Osteocyte (in vitro differentiated cells): ENCODE measurements around the gene SLC7A1. TPM values are rescaled to one million over a fixed set of nuclear protein-coding genes. Genes with fewer than 3 reads are reported as not detected.

Experiments used
- DNase-seq: peaks from one replicate; pipeline ENCODE4 v3.0.0; 2021; ENCODE audit warnings: mixed read lengths; ENCODE audit not compliant: unreplicated experiment; ENCODE audit errors: extremely low spot score
- H3K27ac Mint-ChIP-seq: one replicate; pipeline ENCODE4 v1.8.0; 2021; ENCODE audit warnings: mild to moderate bottlenecking, mixed read lengths; ENCODE audit not compliant: unreplicated experiment
- H3K27me3 Mint-ChIP-seq: one replicate; pipeline ENCODE4 v1.8.0; 2021; ENCODE audit warnings: mixed read lengths; ENCODE audit not compliant: unreplicated experiment
- H3K36me3 Mint-ChIP-seq: one replicate; pipeline ENCODE4 v1.8.0; 2021; ENCODE audit warnings: mixed read lengths; ENCODE audit not compliant: unreplicated experiment
- H3K4me1 Mint-ChIP-seq: one replicate; pipeline ENCODE4 v1.8.0; 2021; ENCODE audit warnings: mixed read lengths; ENCODE audit not compliant: unreplicated experiment
- H3K4me3 Mint-ChIP-seq: one replicate; pipeline ENCODE4 v1.8.0; 2021; ENCODE audit warnings: mild to moderate bottlenecking, moderate library complexity, mixed read lengths; ENCODE audit not compliant: unreplicated experiment
- H3K9me3 Mint-ChIP-seq: one replicate; pipeline ENCODE4 v1.8.0; 2021; ENCODE audit warnings: mixed read lengths; ENCODE audit not compliant: unreplicated experiment
- total RNA-seq: library from RNA; stranded (reverse); gene quantifications from 2 replicates; pipeline ENCODE4 v1.2.1, GENCODE V29; 2021
- TF ChIP-seq, protein P1 (sequence below): fragments of 200-600 bp; sonication (generic); IDR thresholded peaks from 2 replicates; pipeline ENCODE4 v1.5.0; 2021; ENCODE audit warnings: antibody characterized with exemption, mild to moderate bottlenecking, moderate library complexity

SLC7A1 gene
- total RNA-seq, 1 donor from 2014 or later: 84.0 TPM

GRCh38 chr13:29484796-29485195 lies 110.7 kb downstream of the SLC7A1 start:
- H3K36me3 Mint-ChIP-seq: no peaks in the 10 kb centered on the region
- no peak overlapping the region for H3K4me3 Mint-ChIP-seq
- H3K27me3 Mint-ChIP-seq: peaks cover 35% of the 10 kb centered on the region
- no peak overlapping the region for H3K27ac Mint-ChIP-seq
- TF ChIP-seq, protein P1, sequence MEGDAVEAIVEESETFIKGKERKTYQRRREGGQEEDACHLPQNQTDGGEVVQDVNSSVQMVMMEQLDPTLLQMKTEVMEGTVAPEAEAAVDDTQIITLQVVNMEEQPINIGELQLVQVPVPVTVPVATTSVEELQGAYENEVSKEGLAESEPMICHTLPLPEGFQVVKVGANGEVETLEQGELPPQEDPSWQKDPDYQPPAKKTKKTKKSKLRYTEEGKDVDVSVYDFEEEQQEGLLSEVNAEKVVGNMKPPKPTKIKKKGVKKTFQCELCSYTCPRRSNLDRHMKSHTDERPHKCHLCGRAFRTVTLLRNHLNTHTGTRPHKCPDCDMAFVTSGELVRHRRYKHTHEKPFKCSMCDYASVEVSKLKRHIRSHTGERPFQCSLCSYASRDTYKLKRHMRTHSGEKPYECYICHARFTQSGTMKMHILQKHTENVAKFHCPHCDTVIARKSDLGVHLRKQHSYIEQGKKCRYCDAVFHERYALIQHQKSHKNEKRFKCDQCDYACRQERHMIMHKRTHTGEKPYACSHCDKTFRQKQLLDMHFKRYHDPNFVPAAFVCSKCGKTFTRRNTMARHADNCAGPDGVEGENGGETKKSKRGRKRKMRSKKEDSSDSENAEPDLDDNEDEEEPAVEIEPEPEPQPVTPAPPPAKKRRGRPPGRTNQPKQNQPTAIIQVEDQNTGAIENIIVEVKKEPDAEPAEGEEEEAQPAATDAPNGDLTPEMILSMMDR: no peak
- H3K4me1 Mint-ChIP-seq: peaks cover 12% of the 10 kb centered on the region
- no peaks in the 10 kb centered on the region for H3K9me3 Mint-ChIP-seq
- no peak for DNase-seq

DNA sequence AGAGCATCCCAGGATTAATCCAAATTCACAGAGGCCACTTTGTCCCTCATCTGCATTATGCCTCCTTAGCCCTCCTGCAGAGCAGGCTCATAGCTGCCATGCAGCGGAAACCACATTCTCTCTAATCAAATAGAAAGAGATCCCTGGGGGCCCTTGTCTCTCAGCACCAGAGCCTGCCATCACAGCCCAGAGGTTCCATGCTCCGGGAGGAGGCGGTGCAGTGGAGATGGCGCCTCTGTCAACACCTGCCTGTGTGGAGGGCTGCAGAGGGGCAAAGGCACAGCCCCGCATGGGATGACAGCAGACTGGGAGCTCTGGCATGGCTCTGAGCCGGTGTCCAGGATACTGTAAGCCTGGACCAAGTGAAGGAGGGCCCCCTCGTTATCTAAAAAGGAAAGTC lies 111.3 kb downstream of the SLC7A1 start:
- TF ChIP-seq, protein P1: no peak
- Mint-ChIP-seq H3K27ac (no peak overlapping the region), H3K4me1 (peaks cover 12% of the 10 kb centered on the region), H3K9me3 (no peaks in the 10 kb centered on the region), H3K36me3 (no peaks in the 10 kb centered on the region), H3K4me3 (no peak overlapping the region), H3K27me3 (peaks cover 39% of the 10 kb centered on the region)
- DNase-seq: no peak

DNA sequence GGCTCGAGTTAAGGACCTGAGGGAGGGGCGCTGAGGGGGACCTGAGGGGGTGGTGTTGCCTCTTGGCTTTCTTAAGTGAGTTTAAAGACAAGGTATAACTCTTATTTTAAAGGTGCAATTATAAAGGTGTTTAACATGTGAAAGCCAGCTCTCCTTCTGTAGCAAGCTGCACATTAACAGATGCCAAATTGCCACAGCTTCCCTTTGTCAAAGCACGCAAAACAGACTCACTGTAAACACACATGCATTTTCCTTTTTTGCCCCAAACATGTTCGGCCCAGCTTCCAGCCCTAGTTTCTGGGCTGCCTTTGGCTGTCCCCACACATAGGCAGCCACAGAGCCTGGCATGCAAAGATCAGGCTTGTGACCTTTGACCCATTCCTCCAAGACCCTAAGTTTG lies 111.9 kb downstream of the SLC7A1 start:
- H3K9me3 Mint-ChIP-seq: no peaks in the 10 kb centered on the region
- H3K27me3 Mint-ChIP-seq: peaks cover 44% of the 10 kb centered on the region
- no peaks in the 10 kb centered on the region for H3K36me3 Mint-ChIP-seq
- no peak overlapping the region for H3K4me3 Mint-ChIP-seq
- H3K27ac Mint-ChIP-seq: no peak overlapping the region
- TF ChIP-seq, protein P1: no peak
- no peak for DNase-seq
- peaks cover 12% of the 10 kb centered on the region for H3K4me1 Mint-ChIP-seq

- DNase-seq: no peak
- Mint-ChIP-seq H3K27ac (no peak overlapping the region), H3K4me1 (peaks cover 12% of the 10 kb centered on the region), H3K36me3 (no peaks in the 10 kb centered on the region), H3K27me3 (peaks cover 48% of the 10 kb centered on the region), H3K9me3 (no peaks in the 10 kb centered on the region), H3K4me3 (no peak overlapping the region)
- TF ChIP-seq, protein P1: no peak
Observed at GRCh38 chr13:29483211-29483610, 112.3 kb downstream of the SLC7A1 start.

GRCh38 chr13:29482504-29482903 lies 113.0 kb downstream of the SLC7A1 start:
- Mint-ChIP-seq H3K4me1 (peaks cover 9% of the 10 kb centered on the region), H3K27me3 (peaks cover 46% of the 10 kb centered on the region), H3K36me3 (no peaks in the 10 kb centered on the region), H3K27ac (no peak overlapping the region), H3K4me3 (no peak overlapping the region), H3K9me3 (no peaks in the 10 kb centered on the region)
- TF ChIP-seq, protein P1: no peak
- no peak for DNase-seq
